Measurements from ENCODE around the gene ROBO4. TPM values are rescaled to one million over a fixed set of nuclear protein-coding genes. Genes with fewer than 3 reads are reported as not detected.

The ROBO4 gene
- total RNA-seq, 1 donor from 2014 or later, result 1.9 TPM

DNA sequence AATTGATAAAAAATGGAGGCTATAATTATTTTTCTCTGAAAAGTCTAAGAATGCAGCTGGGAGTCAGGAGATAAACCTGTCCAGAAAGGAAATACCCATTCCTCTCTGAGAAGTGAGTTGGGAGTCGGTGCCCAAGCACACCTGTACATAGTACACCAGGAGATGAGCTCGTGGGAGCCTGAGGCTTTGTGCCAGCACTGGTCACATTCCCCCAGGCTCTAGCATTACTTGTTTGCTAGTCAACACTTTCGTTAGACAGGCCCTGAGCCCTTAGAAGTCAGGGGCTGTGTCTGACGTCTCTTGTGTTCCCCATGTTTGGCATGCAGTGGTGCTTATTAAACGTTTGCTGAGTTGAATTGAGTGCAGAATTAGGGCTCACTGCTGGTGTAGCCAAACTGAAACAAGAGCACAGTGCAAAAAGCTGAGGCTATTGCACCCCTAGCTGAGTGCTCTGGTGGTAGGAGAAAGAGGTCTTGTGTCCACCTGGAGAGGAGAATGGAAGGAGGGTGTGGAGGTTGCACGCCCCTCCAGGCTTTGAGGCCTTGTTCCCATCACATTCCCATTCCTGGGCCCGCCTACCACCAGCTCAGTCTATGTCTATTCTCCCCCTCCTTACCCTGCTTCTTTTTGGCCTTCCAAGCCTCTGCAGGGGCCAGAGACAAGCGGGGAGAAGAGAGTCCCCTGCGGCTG is 6.8 kb downstream of the ROBO4 start:
- DNase-seq (ENCODE audit: low read depth), result no peak
- H3K4me3 ChIP-seq (ENCODE audit: low read depth, low read length), result no peak overlapping the region
- TF ChIP-seq, protein P1, sequence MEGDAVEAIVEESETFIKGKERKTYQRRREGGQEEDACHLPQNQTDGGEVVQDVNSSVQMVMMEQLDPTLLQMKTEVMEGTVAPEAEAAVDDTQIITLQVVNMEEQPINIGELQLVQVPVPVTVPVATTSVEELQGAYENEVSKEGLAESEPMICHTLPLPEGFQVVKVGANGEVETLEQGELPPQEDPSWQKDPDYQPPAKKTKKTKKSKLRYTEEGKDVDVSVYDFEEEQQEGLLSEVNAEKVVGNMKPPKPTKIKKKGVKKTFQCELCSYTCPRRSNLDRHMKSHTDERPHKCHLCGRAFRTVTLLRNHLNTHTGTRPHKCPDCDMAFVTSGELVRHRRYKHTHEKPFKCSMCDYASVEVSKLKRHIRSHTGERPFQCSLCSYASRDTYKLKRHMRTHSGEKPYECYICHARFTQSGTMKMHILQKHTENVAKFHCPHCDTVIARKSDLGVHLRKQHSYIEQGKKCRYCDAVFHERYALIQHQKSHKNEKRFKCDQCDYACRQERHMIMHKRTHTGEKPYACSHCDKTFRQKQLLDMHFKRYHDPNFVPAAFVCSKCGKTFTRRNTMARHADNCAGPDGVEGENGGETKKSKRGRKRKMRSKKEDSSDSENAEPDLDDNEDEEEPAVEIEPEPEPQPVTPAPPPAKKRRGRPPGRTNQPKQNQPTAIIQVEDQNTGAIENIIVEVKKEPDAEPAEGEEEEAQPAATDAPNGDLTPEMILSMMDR (conservative IDR thresholded peaks at IDR 0.05; ENCODE audit: low read depth, low read length), result no peak

DNA sequence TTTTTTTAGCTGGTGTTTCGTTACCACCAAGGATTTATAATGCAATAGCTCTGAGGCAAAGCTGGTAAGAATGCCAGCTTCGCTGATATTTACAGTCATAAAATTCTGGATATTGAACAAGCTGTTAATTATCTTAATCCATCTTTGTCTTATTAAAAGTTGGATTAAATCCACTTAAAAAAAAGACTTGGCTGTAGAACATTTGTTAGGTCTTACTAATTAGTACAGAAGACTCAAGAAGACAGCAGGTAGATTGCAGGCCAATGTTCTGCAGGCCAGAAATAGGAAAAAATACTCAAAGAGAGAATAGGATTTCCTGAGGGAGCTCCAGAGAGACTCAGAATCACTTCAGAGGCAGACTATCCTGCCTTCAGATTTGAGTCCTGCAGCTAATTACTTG is 7.5 kb downstream of the ROBO4 start:
- TF ChIP-seq, protein P1 (conservative IDR thresholded peaks at IDR 0.05; ENCODE audit: low read depth, low read length), result no peak
- no peak overlapping the region for H3K4me3 ChIP-seq (ENCODE audit: low read depth, low read length)
- no peak for DNase-seq (ENCODE audit: low read depth)

- TF ChIP-seq, protein P1 (conservative IDR thresholded peaks at IDR 0.05; ENCODE audit: low read depth, low read length), result no peak
- no peak overlapping the region for H3K4me3 ChIP-seq (ENCODE audit: low read depth, low read length)
- no peak for DNase-seq (ENCODE audit: low read depth)
These were observed 8.2 kb downstream of the ROBO4 start for GRCh38 chr11:124889191-124890091.

DNA sequence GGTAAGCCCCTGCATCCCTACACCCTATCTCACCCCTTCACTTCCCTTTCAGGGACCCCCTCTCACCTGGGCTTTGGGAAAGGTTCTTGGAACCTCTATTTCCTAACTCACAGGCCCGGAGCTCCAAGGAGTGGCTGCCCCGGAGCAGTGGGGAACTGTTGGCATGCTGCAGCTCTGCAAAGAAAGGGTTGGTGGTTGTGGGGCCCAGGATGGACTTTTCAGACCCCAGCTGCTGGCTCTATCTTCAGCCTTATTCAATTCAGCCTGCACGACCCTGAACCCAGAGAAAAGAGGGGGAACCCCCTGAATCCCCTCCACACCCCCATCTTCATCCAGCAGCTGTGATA is 10.0 kb downstream of the ROBO4 start:
- TF ChIP-seq, protein P1 (conservative IDR thresholded peaks at IDR 0.05; ENCODE audit: low read depth, low read length), result no peak
- DNase-seq (ENCODE audit: low read depth), result no peak
- H3K4me3 ChIP-seq (ENCODE audit: low read depth, low read length), result no peak overlapping the region

DNA sequence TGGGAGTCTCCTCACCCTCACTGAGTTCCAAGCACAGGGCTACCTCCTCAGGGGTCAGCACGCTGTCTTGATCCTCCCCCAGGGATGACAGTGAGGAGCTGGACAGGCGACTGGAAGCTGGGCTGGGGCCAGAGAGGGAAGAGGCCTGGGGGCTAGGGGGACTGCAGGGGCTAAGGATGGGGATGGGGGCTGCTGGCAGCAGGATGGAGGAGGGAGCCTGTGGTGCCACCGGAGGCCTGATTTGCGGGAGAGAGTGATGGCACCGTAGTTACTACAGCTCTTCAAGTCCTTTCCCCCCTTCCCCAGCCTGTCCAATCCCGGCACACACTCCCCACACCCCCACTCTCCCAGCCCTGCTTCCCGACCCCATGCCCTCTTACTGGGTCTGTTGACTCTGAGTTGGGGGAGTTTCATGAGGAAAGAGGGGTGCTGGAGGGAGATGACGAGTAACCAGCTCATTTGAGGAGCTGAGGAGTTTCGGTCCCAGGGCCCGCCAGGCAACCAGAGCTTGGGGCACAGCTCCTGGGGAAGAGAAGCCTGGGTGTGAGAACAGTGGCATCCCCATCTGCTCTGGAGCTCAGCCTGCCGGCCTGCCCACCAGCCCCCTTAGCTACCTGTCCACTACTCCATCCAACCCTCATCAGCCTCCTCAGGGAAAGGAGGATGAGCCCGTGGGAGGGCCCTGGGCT is 10.5 kb downstream of the ROBO4 start:
- TF ChIP-seq, protein P1 (conservative IDR thresholded peaks at IDR 0.05; ENCODE audit: low read depth, low read length), result no peak
- H3K4me3 ChIP-seq (ENCODE audit: low read depth, low read length), result no peak overlapping the region
- no peak for DNase-seq (ENCODE audit: low read depth)

GRCh38 chr11:124886476-124886875 is 11.2 kb downstream of the ROBO4 start:
- no peak for DNase-seq (ENCODE audit: low read depth)
- TF ChIP-seq, protein P1 (conservative IDR thresholded peaks at IDR 0.05; ENCODE audit: low read depth, low read length), result no peak
- no peak overlapping the region for H3K4me3 ChIP-seq (ENCODE audit: low read depth, low read length)
